Esophagus squamous epithelium (tissue), 5 donors: ENCODE results near the gene FAM163B. TPM values are rescaled to one million over a fixed set of nuclear protein-coding genes. Genes with fewer than 3 reads are reported as not detected.

Source experiments
- DNase-seq: peaks from one replicate; lab custom pipeline; 2025; lab: John Stamatoyannopoulos, UW
- H3K27ac ChIP-seq, 4 donors: fragments of 200-600 bp; sonication (generic); one replicate each; pipeline ENCODE4 v1.5.1; 2016 to 2019; ENCODE audit warnings: mild to moderate bottlenecking in 1 of 4
- H3K27me3 ChIP-seq, 4 donors: fragments of 200-600 bp; sonication (generic); 1 replicate in 3 of 4; 2 replicates in 1 of 4; pipeline versions ENCODE4 v1.5.1 to v1.6.0; 2017 to 2021; ENCODE audit warnings: antibody characterized with exemption in 1 of 4
- H3K36me3 ChIP-seq, 3 donors: fragments of 200-600 bp; sonication (generic); one replicate each; pipeline ENCODE4 v1.5.1; 2016 to 2019
- H3K4me1 ChIP-seq, 3 donors: fragments of 200-600 bp; sonication (generic); one replicate each; pipeline ENCODE4 v1.5.1; 2017 to 2019
- H3K4me3 ChIP-seq, 4 donors: fragments of 200-600 bp; sonication (generic); 1 replicate in 3 of 4; 2 replicates in 1 of 4; pipeline ENCODE4 v1.5.1; 2016 to 2019; ENCODE audit warnings: mild to moderate bottlenecking in 2 of 4, moderate library complexity in 1 of 4
- H3K9me3 ChIP-seq, 3 donors: fragments of 200-600 bp; sonication (generic); one replicate each; pipeline ENCODE4 v1.5.1; 2016 to 2019
- CTCF ChIP-seq, 6 experiments: fragments of 450-650 bp in 4 of 6; fragments of 200-600 bp in 2 of 6; sonication (generic) in 2 of 6; IDR thresholded peaks; one replicate each; pipeline ENCODE4 v1.5.1; 2016 to 2019; ENCODE audit warnings: antibody characterized with exemption in 6 of 6, mild to moderate bottlenecking in 4 of 6, moderate library complexity in 4 of 6
- POLR2A ChIP-seq, 4 donors: fragments of 450-650 bp; IDR thresholded peaks; one replicate each; pipeline ENCODE4 v1.6.1; 2017; ENCODE audit warnings: antibody characterized with exemption in 4 of 4, mild to moderate bottlenecking in 4 of 4, moderate library complexity in 3 of 4
- WGBS, 2 donors: methylation state at CpG; one replicate each; pipeline ENCODE4 v1.1.5; 2018; 5-methylcytosine and 5-hydroxymethylcytosine counted together
- intact Hi-C: fragments of 100-400 bp; cut with DNase I; formaldehyde crosslinking; loops from one replicate; pipeline ENCODE4 v1.15.0; 2022
- total RNA-seq, 4 donors: library from RNA; depleted of rRNA; stranded (reverse); fragments of >200 nt; gene quantifications; one replicate each; pipeline ENCODE4 v1.1.0, GENCODE V29; 2016
- donor health status: DM: yes; HTN: yes; CAD: no.

The FAM163B gene
- total RNA-seq, 4 donors from 2014 or later = not detected

GRCh38 chr9:133543772-133544467 is 65.3 kb downstream of the FAM163B start:
- Histone ChIP-seq H3K36me3 (no peaks in the 10 kb centered on the region), H3K4me3 (no peak overlapping the region), H3K9me3 (no peaks in the 10 kb centered on the region), H3K27me3 (no peaks in the 10 kb centered on the region), H3K4me1 (peaks cover 3 to 53% (median 5%) of the 10 kb centered on the region in 3 donors), H3K27ac (no peak overlapping the region)
- intact Hi-C loops = no loop called here
- WGBS, 2 donors = 71% methylated on average over 7 of the region's 16 CpGs; no CpG with 5 or more reads in 1 of the 2 donors
- TF ChIP-seq POLR2A (IDR thresholded peaks at IDR 0.05) (no peak), CTCF (IDR thresholded peaks at IDR 0.05) (no peak)
- DNase-seq = no peak

DNA sequence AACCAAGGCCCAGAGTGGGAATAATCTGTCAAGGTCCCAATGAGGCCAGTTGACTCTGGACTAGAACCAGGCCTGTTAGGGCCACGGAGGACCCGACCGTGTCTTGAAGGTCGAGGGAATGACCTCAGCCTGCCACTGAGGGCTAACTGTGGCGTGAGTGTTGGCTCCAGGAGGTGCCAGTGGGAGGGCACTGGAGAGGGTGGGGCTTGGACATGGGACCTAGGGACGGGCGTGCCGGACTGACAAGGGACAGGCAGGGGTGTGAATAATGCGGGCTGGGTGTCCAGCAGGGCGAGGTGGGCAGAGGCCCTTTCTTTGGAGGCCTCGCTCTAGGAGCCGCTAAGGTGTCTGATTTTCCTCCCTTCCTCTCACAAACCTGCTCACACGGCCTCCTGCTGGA is 67.2 kb downstream of the FAM163B start:
- H3K4me1 ChIP-seq = peaks cover 5 to 66% (median 9%) of the 10 kb centered on the region in 3 donors
- DNase-seq = no peak
- H3K36me3 ChIP-seq = no peaks in the 10 kb centered on the region
- no peaks in the 10 kb centered on the region for H3K9me3 ChIP-seq
- peaks cover 0 to 6% (median 0%) of the 10 kb centered on the region in 4 donors for H3K27me3 ChIP-seq
- no peak overlapping the region for H3K27ac ChIP-seq
- no peak overlapping the region for H3K4me3 ChIP-seq
- 77 to 88% methylated on average over 8 to 10 of the region's 13 CpGs for WGBS, 2 donors
- TF ChIP-seq POLR2A (IDR thresholded peaks at IDR 0.05) (no peak), CTCF (IDR thresholded peaks at IDR 0.05) (no peak)
- intact Hi-C loops = no loop called here

DNA sequence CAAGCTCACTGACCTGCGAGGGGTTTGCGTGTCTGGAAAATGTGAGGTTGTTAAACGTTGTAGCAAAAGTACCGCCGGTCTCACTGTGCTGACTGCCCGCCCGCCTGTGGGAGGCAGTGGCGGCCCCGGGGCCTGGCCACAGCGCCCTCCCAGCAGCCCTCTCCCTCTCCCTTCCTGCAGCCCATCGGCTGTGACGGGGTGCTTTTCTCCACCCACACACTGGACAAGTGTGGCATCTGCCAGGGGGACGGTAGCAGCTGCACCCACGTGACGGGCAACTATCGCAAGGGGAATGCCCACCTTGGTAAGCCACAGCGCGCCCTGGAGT is 68.5 kb downstream of the FAM163B start:
- no peak for DNase-seq
- Histone ChIP-seq H3K4me1 (peaks cover 5 to 59% (median 6%) of the 10 kb centered on the region in 3 donors), H3K36me3 (no peaks in the 10 kb centered on the region), H3K27ac (no peak overlapping the region), H3K4me3 (no peak overlapping the region), H3K27me3 (peaks cover 0 to 16% (median 0%) of the 10 kb centered on the region in 4 donors), H3K9me3 (no peaks in the 10 kb centered on the region)
- WGBS, 2 donors = 59 to 66% methylated on average over 4 to 9 of the region's 18 CpGs
- TF ChIP-seq CTCF (IDR thresholded peaks at IDR 0.05) = no peak
- no peak for TF ChIP-seq POLR2A (IDR thresholded peaks at IDR 0.05)
- intact Hi-C loops = no loop called here

- H3K27ac ChIP-seq = peak overlapping the region in 1 of 4 donors; percentile 2
- intact Hi-C loops = loop anchor here (10.0 kb wide), 1 partner anchor 195 kb away; the partner anchor contains the start of gene SARDH
- peaks cover 0 to 21% (median 0%) of the 10 kb centered on the region in 4 donors for H3K27me3 ChIP-seq
- H3K36me3 ChIP-seq = no peaks in the 10 kb centered on the region
- 74 to 75% methylated on average over 4 to 14 of the region's 22 CpGs for WGBS, 2 donors
- H3K9me3 ChIP-seq = no peaks in the 10 kb centered on the region
- TF ChIP-seq POLR2A (IDR thresholded peaks at IDR 0.05) (no peak), CTCF (IDR thresholded peaks at IDR 0.05) (no peak)
- peak overlapping the region in 1 of 4 donors; percentile 40 for H3K4me3 ChIP-seq
- no peak for DNase-seq
- H3K4me1 ChIP-seq = peaks cover 5 to 59% (median 10%) of the 10 kb centered on the region in 3 donors
These were observed 69.0 kb downstream of the FAM163B start for GRCh38 chr9:133539991-133540697.
